Esophagus squamous epithelium (tissue), 5 donors: ENCODE results near the gene CRB3. TPM values are rescaled to one million over a fixed set of nuclear protein-coding genes. Genes with fewer than 3 reads are reported as not detected.

Experiments used
- DNase-seq: peaks from one replicate; lab custom pipeline; 2025; lab: John Stamatoyannopoulos, UW
- H3K27ac ChIP-seq, 4 donors: fragments of 200-600 bp; sonication (generic); one replicate each; pipeline ENCODE4 v1.5.1; 2016 to 2019; ENCODE audit warnings: mild to moderate bottlenecking in 1 of 4
- H3K27me3 ChIP-seq, 4 donors: fragments of 200-600 bp; sonication (generic); 1 replicate in 3 of 4; 2 replicates in 1 of 4; pipeline versions ENCODE4 v1.5.1 to v1.6.0; 2017 to 2021; ENCODE audit warnings: antibody characterized with exemption in 1 of 4
- H3K36me3 ChIP-seq, 3 donors: fragments of 200-600 bp; sonication (generic); one replicate each; pipeline ENCODE4 v1.5.1; 2016 to 2019
- H3K4me1 ChIP-seq, 3 donors: fragments of 200-600 bp; sonication (generic); one replicate each; pipeline ENCODE4 v1.5.1; 2017 to 2019
- H3K4me3 ChIP-seq, 4 donors: fragments of 200-600 bp; sonication (generic); 1 replicate in 3 of 4; 2 replicates in 1 of 4; pipeline ENCODE4 v1.5.1; 2016 to 2019; ENCODE audit warnings: mild to moderate bottlenecking in 2 of 4, moderate library complexity in 1 of 4
- H3K9me3 ChIP-seq, 3 donors: fragments of 200-600 bp; sonication (generic); one replicate each; pipeline ENCODE4 v1.5.1; 2016 to 2019
- POLR2A ChIP-seq, 4 donors: fragments of 450-650 bp; IDR thresholded peaks; one replicate each; pipeline ENCODE4 v1.6.1; 2017; ENCODE audit warnings: antibody characterized with exemption in 4 of 4, mild to moderate bottlenecking in 4 of 4, moderate library complexity in 3 of 4
- WGBS, 2 donors: methylation state at CpG; one replicate each; pipeline ENCODE4 v1.1.5; 2018; 5-methylcytosine and 5-hydroxymethylcytosine counted together
- intact Hi-C: fragments of 100-400 bp; cut with DNase I; formaldehyde crosslinking; loops from one replicate; pipeline ENCODE4 v1.15.0; 2022
- total RNA-seq, 4 donors: library from RNA; depleted of rRNA; stranded (reverse); fragments of >200 nt; gene quantifications; one replicate each; pipeline ENCODE4 v1.1.0, GENCODE V29; 2016
- TF ChIP-seq, protein P1 (sequence below), 6 experiments: fragments of 450-650 bp in 4 of 6; fragments of 200-600 bp in 2 of 6; sonication (generic) in 2 of 6; IDR thresholded peaks; one replicate each; pipeline ENCODE4 v1.5.1; 2016 to 2019; ENCODE audit warnings: antibody characterized with exemption in 6 of 6, mild to moderate bottlenecking in 4 of 6, moderate library complexity in 4 of 6
- donor health status: DM: yes; HTN: yes; CAD: no.

Gene CRB3, protein sequence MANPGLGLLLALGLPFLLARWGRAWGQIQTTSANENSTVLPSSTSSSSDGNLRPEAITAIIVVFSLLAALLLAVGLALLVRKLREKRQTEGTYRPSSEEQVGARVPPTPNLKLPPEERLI
- 10 to 100 TPM; 42.9 to 61.9 (median 56.2) TPM for total RNA-seq

DNA sequence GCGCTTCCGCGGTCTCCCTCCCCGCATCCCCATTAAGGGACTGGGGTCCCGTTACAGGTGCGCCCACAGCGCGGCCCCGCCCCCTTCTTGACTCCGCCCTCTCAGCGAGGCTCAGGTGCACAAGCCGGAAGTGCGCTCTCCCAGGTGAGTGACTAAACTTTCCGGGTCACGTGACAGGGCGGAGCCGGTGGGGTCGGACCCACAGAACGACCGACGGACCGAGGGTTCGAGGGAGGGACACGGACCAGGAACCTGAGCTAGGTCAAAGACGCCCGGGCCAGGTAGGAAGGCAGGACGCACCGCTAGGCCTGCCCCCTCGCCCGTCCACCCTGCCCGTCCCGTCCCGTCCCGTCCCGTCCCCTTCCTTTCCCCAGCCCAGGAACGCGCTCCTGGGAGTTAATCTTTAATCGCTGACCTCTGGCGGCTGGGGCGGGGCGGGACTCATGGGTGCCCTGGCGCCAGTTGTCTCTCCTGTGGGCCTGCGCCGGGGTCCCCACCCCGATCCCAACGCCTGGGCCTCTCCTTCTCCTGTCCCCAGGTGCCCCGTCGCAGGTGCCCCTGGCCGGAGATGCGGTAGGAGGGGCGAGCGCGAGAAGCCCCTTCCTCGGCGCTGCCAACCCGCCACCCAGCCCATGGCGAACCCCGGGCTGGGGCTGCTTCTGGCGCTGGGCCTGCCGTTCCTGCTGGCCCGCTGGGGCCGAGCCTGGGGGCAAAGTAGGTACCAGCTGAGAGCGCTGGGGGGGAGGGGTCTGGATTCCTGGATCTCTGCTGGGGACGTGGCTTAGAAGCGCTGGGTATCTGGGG, at the start of gene CRB3:
Gene CRB3 (plus strand): TSS at position 202 of the 804 bp plus-strand sequence. CDS start 431 bp downstream, at position 633.
- TF ChIP-seq, protein P1, sequence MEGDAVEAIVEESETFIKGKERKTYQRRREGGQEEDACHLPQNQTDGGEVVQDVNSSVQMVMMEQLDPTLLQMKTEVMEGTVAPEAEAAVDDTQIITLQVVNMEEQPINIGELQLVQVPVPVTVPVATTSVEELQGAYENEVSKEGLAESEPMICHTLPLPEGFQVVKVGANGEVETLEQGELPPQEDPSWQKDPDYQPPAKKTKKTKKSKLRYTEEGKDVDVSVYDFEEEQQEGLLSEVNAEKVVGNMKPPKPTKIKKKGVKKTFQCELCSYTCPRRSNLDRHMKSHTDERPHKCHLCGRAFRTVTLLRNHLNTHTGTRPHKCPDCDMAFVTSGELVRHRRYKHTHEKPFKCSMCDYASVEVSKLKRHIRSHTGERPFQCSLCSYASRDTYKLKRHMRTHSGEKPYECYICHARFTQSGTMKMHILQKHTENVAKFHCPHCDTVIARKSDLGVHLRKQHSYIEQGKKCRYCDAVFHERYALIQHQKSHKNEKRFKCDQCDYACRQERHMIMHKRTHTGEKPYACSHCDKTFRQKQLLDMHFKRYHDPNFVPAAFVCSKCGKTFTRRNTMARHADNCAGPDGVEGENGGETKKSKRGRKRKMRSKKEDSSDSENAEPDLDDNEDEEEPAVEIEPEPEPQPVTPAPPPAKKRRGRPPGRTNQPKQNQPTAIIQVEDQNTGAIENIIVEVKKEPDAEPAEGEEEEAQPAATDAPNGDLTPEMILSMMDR (IDR thresholded peaks at IDR 0.05), result no peak
- TF ChIP-seq POLR2A (IDR thresholded peaks at IDR 0.05), result peak in 3 of 4 donors; percentile 27 to 55 (median 28)
- intact Hi-C loops, result no loop called here

DNA sequence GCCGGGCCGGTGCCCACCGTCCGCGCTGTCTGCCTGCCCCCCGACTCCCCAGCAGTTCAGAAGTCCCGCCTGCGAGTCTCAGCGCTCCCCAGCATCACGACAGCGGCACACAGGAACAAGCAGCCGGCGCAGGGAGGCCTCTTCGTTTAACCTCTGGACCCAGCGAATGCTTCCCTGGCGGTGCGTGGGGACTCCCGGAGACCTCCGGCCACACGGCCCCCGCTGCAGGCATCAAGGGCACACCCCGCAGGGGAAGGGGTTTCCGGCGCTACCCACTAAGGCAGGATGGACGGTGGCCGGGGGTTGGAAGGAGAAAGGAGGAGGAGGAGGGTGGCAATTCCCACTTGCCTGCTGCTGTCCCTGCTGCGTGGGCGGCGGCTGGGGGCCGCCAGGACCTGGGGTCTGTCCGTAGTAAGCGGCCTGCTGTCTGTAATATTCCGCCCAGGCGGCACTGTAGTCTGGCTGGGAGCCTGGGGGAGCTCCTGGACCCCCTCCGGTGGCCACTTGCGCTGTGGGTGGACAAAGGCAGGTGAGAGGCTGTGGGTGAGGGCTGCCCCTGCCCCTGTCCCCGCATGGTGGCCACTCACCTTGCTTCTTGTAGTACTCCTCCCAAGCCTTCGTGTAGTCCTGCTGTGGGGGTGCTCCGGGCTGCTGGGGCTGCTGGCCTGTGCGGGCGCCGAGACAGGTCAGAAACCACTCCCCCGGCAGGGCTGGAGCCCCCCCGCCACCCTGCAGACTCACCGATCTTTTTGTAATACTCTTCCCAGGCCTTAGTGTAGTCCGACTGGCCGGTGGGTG, 49.1 kb upstream of the CRB3 start:
- TF ChIP-seq POLR2A (IDR thresholded peaks at IDR 0.05), result no peak
- TF ChIP-seq, protein P1 (IDR thresholded peaks at IDR 0.05), result no peak
- Histone ChIP-seq H3K9me3 (no peaks in the 10 kb centered on the region), H3K36me3 (peaks cover 60 to 69% (median 60%) of the 10 kb centered on the region in 3 donors), H3K27me3 (no peaks in the 10 kb centered on the region), H3K27ac (no peak overlapping the region), H3K4me1 (peaks cover 0 to 6% (median 0%) of the 10 kb centered on the region in 3 donors), H3K4me3 (no peak overlapping the region)
- DNase-seq, result no peak
- WGBS, 2 donors, result 93 to 96% methylated on average over 12 to 21 of the region's 47 CpGs
- intact Hi-C loops, result no loop called here

More for the DNA sequence above, at the start of gene CRB3:
- Histone ChIP-seq H3K27ac (peak within 1 kb of the TSS; percentile 74 to 94 (median 88)), H3K9me3 (no peaks in the 10 kb centered on the region), H3K27me3 (peaks cover 0 to 26% (median 0%) of the 10 kb centered on the region in 4 donors), H3K4me3 (peak within 1 kb of the TSS; percentile 69 to 75 (median 73)), H3K4me1 (peaks cover 0 to 56% (median 10%) of the 10 kb centered on the region in 3 donors), H3K36me3 (peaks cover 0 to 35% (median 0%) of the 10 kb centered on the region in 3 donors)
- 0 to 5% methylated on average over 3 to 18 of the region's 65 CpGs for WGBS, 2 donors
- no peak for DNase-seq

DNA sequence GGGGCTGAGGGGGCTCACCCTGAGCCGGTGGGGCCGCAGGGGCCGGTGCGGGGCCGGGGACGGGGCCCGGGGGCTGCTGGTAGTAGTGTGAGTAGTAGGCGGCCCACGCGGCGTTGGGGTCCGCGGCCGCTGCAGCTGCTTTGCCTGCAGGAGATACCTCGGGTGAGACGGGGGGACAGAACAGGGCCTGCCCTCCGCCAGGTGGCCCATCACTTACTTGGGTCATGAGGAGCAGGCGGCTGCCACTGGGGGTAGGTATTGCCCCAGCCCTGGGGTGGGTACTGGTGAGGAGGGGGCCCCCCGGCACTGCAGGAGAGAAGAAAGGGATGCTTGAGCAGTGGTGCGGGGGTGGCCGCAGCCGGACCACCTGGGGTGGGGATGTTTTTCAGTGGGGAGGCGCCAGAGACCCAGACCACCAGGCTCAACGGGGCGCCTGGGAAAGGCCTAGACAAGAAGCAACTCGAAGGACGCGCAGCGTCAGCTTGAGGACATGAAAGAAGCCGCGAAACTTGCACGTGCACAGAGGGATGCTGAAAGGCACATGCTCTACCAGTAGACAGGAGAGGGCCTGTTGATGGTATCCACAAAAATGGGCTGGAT, 48.4 kb upstream of the CRB3 start:
- TF ChIP-seq, protein P1 (IDR thresholded peaks at IDR 0.05), result no peak
- no peak for TF ChIP-seq POLR2A (IDR thresholded peaks at IDR 0.05)
- H3K27me3 ChIP-seq, result no peaks in the 10 kb centered on the region
- H3K27ac ChIP-seq, result no peak overlapping the region
- H3K9me3 ChIP-seq, result no peaks in the 10 kb centered on the region
- H3K4me1 ChIP-seq, result peaks cover 0 to 9% (median 0%) of the 10 kb centered on the region in 3 donors
- H3K36me3 ChIP-seq, result peaks cover 63 to 76% (median 65%) of the 10 kb centered on the region in 3 donors
- no peak overlapping the region for H3K4me3 ChIP-seq
- WGBS, 2 donors, result 89 to 95% methylated on average over 14 to 23 of the region's 32 CpGs
- intact Hi-C loops, result no loop called here
- no peak for DNase-seq

DNA sequence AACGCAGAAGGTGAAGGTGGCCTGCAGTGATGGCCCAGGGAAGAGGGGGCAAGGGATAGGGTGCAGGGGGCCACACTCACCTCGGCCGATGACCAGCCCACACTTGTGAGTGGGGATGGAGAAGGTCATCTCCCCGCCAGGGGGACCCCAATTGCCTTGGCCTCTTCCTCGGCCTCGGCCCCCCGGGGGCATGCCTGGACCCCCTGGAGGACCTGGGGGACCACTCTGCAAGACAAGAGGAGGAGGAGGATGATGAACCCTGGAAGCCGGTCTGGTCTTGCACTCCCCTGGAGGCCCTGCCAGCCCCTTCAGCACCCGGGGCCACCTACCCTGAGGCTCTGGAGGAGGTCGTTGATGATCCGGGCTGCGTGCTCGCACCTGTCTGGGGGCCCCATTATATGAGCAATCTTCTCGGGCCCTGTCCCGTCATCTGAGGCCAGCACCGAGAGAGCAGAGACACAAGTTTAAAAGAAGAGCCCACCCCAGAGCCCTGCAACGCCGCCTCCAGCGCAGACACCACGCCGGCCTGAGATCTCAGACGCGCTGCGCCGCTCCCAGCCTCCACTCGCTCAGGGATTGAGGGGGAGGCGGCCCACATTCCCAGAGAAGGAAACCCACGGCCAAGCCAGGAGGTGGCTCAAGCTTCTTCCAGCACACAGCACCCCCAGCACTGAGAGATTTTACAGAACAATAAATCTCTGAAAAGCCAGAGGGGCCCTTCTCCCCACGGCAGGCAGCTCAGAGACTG, 47.2 kb upstream of the CRB3 start:
- no peak for DNase-seq

More for the DNA sequence above, 47.2 kb upstream of the CRB3 start:
- intact Hi-C loops, result no loop called here
- TF ChIP-seq, protein P1 (IDR thresholded peaks at IDR 0.05), result no peak
- no peak for TF ChIP-seq POLR2A (IDR thresholded peaks at IDR 0.05)
- no peak overlapping the region for H3K4me3 ChIP-seq
- peaks cover 65 to 87% (median 73%) of the 10 kb centered on the region in 3 donors for H3K36me3 ChIP-seq
- H3K9me3 ChIP-seq, result no peaks in the 10 kb centered on the region
- H3K27me3 ChIP-seq, result no peaks in the 10 kb centered on the region
- WGBS, 2 donors, result 92 to 94% methylated on average over 15 of the region's 29 CpGs
- peaks cover 0 to 19% (median 2%) of the 10 kb centered on the region in 3 donors for H3K4me1 ChIP-seq
- H3K27ac ChIP-seq, result no peak overlapping the region
